ENCODE measurements around the gene ORC5.
"Not testable (repeated sequence)": the region's sequence is repeated elsewhere in the genome, so short reads cannot be mapped to it uniquely, and the experiment has no call there.

Gene ORC5

GRCh38 chr7:104179178-104179577 is 28.6 kb downstream of the ORC5 start:
- no peak for DNase-seq

- not testable (repeated sequence) for DNase-seq
These were observed 30.2 kb downstream of the ORC5 start for GRCh38 chr7:104177565-104178083.

- DNase-seq: no peak
These were observed 31.5 kb downstream of the ORC5 start for GRCh38 chr7:104176332-104176731.

- no peak for DNase-seq
These were observed 32.3 kb downstream of the ORC5 start for GRCh38 chr7:104175361-104175984.

GRCh38 chr7:104174798-104175197 is 33.0 kb downstream of the ORC5 start:
- DNase-seq: no peak

- no peak for DNase-seq
These were observed 45.7 kb downstream of the ORC5 start for GRCh38 chr7:104162081-104162480.

GRCh38 chr7:104161244-104161643 is 46.6 kb downstream of the ORC5 start:
- DNase-seq: no peak

- DNase-seq: no peak
These were observed 47.4 kb downstream of the ORC5 start for GRCh38 chr7:104160375-104160774.

GRCh38 chr7:104156842-104157277 is 51.0 kb downstream of the ORC5 start:
- peak; percentile 68 for DNase-seq

- no peak for DNase-seq
These were observed 54.5 kb downstream of the ORC5 start for GRCh38 chr7:104153287-104153686.

- DNase-seq: no peak
These were observed 55.3 kb downstream of the ORC5 start for GRCh38 chr7:104152468-104152867.

- DNase-seq: no peak
These were observed 57.3 kb downstream of the ORC5 start for GRCh38 chr7:104150470-104150869.

- no peak for DNase-seq
These were observed 58.0 kb downstream of the ORC5 start for GRCh38 chr7:104149822-104150221.

GRCh38 chr7:104142147-104142546 is 65.7 kb downstream of the ORC5 start:
- no peak for DNase-seq

- DNase-seq: no peak
These were observed 69.8 kb downstream of the ORC5 start for GRCh38 chr7:104137971-104138370.

GRCh38 chr7:104137511-104137910 is 70.3 kb downstream of the ORC5 start:
- DNase-seq: no peak

- DNase-seq: no peak
These were observed 70.8 kb downstream of the ORC5 start for GRCh38 chr7:104136981-104137380.

- no peak for DNase-seq
These were observed 71.3 kb downstream of the ORC5 start for GRCh38 chr7:104136561-104136960.

- no peak for DNase-seq
These were observed 71.9 kb downstream of the ORC5 start for GRCh38 chr7:104135760-104136558.

GRCh38 chr7:104133238-104133637 is 74.6 kb downstream of the ORC5 start:
- DNase-seq: no peak

GRCh38 chr7:104130726-104131125 is 77.1 kb downstream of the ORC5 start:
- no peak for DNase-seq

GRCh38 chr7:104127204-104127603 is 80.6 kb downstream of the ORC5 start:
- DNase-seq: peak; percentile 57

- DNase-seq: peak; percentile 98
These were observed 81.4 kb downstream of the ORC5 start for GRCh38 chr7:104126411-104126841.

- no peak for DNase-seq
These were observed 82.8 kb downstream of the ORC5 start for GRCh38 chr7:104124893-104125477.
